ENCODE results near the gene ANKRD34B.
"Not testable (repeated sequence)": the region's sequence is repeated elsewhere in the genome, so short reads cannot be mapped to it uniquely, and the experiment has no call there.

Gene ANKRD34B

GRCh38 chr5:80569961-80570786, at the start of gene ANKRD34B:
TSS of gene ANKRD34B (minus strand) at chr5:80570280. CDS start at chr5:80560019, 10,261 bp downstream.
- no peak for DNase-seq

DNA sequence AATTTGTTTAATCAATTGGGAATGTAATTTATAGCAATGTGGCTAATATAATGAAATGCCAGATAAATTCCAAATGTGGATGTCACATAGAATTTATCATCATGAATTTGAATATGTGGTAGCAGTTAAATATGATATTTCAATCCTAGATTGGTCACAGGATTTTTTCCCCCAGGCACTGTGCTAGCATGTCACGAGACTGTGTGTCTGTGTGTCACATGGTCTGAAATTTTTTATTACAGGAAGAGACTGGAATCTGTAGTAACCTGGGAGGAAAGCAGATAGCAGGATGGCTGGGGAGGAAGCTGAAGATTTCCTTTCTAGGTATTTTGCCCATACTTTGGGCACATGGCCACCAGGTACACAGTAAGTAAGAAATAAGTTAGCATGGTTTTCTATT, 49.0 kb upstream of the ANKRD34B start:
- DNase-seq, result no peak

GRCh38 chr5:80618438-80618837, 48.4 kb upstream of the ANKRD34B start:
- no peak for DNase-seq

GRCh38 chr5:80615266-80615914, 45.3 kb upstream of the ANKRD34B start:
- DNase-seq, result no peak

DNA sequence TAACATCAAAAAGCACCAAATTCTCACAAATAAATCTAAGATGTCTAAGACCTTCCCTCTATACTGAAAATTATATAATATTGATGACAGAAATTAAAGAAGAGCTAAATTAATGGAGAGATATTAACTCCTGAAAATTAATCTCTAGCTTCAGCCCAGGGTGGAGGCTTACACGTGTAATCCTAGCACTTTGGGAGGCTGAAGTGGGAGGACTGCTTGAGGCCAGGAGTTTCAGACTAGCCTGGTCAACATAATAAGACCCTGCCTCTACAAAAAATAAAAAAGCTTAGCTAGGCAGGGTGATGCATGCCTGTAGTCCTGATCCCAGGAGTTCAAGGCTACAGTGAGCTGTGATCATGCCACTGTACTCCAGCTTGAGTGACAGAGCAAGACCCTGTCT, 39.6 kb upstream of the ANKRD34B start:
- no peak for DNase-seq

DNA sequence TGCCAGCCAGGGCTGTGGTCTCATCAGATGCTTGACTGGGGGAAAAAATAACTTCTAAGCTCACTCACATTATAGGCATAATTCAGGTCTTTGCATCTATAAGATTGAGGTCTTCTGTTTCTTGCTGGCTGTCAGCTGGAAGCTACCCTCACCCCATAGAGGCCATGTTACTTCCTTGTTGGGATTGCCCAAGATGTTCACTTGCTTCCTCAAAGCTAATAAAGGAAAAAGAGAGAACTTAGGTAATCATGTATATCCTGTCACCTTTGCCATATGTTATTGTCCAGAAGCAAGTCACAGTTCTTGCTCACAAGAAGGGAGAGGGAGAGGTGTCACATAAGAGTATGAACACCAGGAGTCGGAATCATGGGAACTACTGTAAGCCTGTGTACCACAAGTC, 38.7 kb upstream of the ANKRD34B start:
- DNase-seq, result no peak

GRCh38 chr5:80607832-80608231, 37.8 kb upstream of the ANKRD34B start:
- no peak for DNase-seq

DNA sequence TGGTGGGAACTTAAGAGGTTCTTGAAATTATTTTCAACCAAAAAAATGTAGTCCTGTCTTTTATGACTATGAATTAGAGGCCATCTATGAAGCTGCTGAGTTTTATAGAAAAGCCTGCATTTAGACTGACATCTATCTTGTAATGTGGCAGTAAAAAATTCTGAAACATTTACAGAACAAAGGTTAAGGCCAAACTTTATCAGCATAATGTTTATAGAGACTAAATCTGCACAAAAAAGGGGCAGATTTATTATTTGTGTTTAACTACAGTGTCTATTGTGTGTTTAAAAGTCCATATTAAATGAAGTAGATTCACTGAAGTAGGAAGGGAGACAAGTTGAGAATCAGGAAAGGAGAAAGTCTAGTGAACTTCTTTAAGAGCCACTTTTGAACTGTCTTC, 37.3 kb upstream of the ANKRD34B start:
- DNase-seq, result no peak

GRCh38 chr5:80600943-80601693, 31.0 kb upstream of the ANKRD34B start:
- DNase-seq, result no peak

DNA sequence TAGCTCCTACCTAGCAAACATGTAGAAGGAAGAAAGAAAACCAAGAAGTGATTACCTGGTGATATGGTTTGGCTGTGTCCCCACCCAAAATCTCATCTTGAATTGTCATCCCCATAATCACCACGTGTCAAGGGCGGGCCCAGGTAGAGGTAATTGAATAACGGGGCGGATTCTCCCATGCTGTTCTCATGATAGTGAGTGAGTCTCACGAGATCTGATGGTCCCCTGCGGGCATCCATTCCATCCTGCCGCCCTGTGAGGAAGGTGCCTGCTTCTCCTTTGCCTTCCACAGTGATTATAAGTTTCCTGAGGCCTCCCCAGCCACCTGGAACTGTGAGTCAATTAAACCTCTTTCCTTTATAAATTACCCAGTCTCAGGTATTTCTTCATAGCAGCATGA, 27.4 kb upstream of the ANKRD34B start:
- DNase-seq, result no peak

DNA sequence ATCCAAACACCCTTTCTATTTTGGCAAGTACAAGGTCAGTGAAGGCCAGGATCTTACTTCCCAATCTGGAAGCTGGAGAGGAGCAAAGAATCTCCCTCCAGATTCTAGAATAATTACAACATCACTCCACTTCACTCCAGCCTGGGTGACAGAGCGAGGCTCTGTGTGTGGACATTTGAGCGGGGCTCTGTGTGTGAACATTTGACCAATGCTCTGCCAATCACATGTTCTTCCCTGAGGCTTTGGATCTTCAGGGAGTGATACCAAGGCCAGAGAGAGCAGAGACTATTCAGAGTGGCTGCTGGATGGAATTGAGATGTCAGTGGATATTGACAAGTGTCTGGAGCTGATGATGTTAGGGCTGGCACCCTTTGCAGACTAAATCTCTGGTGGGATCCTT, 24.7 kb upstream of the ANKRD34B start:
- no peak for DNase-seq

DNA sequence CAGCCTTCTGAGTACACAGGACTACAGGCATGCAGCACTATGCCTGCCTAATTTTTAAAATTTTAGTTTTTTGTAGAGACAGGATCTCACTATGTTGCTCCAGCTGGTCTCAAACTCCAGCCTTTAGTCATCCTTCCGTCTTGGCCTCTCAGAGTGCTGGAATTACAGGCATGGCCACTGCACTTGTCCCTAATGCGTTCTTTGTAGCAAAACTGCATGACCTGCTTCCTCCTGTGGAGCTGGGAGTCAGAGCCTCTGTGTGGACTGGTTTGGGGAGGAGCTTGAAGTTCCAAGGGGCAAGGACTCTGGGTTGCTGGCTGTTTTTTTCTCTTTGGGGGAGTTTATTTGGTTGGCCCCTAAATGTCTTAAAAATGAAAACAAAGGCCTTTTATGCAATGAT, 22.7 kb upstream of the ANKRD34B start:
- DNase-seq, result no peak

DNA sequence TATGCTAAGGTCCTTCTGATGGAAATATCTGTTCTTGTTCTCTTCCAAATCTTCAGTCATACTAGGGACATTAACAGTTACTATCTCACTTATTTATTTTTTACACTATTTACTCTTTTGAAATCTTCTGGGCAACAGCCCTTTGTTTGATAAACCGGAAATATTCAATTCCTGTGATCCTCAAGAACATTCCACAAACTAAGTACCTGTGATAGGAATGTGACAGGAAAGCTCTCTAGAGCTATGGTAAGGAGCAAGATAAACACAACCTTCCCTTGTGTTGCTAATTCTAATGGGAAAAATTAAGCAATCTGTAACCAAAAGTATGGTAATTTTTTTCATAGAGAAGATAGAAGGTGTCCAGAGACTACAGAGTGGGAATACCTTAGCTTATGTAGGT, 22.0 kb upstream of the ANKRD34B start:
- DNase-seq, result no peak

- DNase-seq, result no peak
Observed at GRCh38 chr5:80591352-80591751, 21.3 kb upstream of the ANKRD34B start.

- DNase-seq, result no peak
Observed at GRCh38 chr5:80590766-80591165, 20.7 kb upstream of the ANKRD34B start.

GRCh38 chr5:80588858-80589540, 18.9 kb upstream of the ANKRD34B start:
- no peak for DNase-seq

DNA sequence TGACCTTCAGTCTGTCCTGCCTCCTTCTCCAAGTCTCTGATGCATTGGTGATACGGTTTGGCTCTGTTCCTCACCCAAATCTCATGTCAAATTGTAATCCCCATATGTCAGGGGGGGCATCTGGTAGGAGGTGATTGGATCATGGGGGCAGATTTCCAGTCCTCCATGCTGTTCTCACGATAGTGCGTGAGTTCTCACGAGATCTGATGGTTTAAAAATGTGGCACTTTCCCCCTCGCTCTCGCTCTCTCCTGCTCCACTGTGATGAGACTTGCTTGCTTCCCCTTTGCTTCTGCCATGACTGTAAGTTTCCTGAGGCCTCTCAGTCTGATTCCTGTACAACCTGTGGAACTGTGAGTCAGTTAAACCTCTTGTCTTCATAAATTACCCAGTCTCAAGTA, 14.7 kb upstream of the ANKRD34B start:
- no peak for DNase-seq

DNA sequence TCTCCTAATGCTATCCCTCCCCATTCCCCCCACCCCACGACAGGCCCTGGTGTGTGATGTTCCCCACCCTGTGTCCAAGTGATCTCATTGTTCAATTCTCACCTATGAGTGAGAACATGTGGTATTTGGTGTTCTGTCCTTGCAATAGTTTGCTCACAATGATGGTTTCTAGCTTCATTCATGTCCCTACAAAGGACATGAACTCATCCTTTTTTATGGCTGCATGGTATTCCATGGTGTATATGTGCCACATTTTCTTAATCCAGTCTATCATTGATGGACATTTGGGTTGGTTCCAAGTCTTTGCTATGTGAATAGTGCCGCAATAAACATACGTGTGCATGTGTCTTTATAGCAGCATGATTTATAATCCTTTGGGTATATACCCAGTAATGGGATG, 10.2 kb upstream of the ANKRD34B start:
- DNase-seq, result not testable (repeated sequence)

- DNase-seq, result no peak
Observed at GRCh38 chr5:80579050-80579449, 9.0 kb upstream of the ANKRD34B start.

DNA sequence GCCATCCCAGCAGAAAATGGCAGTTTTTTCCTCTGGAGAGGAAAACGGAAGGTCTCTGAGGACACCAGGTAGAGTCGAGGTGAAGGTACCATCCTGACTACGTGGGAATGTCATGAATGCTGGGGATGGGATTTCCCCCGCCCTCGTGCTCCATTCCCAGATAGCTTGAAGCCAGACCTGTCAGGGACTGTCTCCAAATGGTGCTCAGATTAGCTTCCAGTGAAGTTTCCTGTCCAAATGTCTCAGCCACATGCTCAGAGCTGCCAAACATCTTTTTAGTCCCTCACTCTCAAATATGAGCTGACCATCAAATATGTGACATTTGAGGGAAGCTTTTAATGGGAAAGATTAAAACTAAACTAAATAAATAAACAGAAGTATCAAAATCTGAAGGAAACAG, 7.6 kb upstream of the ANKRD34B start:
- DNase-seq, result no peak

DNA sequence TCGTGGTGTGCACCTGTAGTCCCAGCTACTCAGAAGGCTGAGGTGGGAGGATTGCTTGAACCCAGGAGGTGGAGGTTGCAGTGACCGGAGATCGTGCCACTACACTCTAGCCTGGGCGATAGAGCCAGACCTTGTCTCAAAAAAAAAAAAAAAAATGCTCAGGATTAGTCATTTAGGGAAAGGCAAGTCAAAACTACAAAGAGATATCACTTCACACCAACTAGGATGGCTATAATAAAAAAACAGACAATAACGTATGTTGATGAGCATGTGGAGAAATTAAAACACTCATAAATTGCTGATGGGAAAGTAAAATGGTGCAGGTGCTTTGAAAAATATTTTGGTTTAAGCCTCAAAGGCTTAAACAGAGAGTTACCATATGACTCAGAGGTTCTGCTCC, 6.3 kb upstream of the ANKRD34B start:
- no peak for DNase-seq

DNA sequence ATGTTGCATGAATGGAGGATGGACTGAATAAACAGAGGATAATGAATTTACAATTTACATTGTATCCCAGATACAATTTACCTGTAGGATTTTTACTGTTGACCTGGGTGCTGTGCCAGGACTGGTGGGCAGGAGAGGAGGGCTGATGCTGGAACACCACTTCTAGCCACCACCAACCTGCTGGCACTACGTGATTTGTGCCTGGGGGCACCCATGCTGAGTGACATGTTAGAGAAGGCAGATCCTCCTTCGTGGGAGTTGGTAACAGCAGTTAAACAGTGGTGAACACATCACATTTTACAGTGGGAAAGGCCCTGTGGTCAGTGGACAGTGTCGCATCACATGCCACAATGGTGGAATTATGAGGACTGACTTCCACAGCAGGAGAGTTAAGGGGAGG, 3.0 kb upstream of the ANKRD34B start:
- no peak for DNase-seq
